Caki2 (cell line): Measurements from ENCODE around the gene ORM1. TPM values are rescaled to one million over a fixed set of nuclear protein-coding genes. Genes with fewer than 3 reads are reported as not detected.
"Not testable (repeated sequence)": the region's sequence is repeated elsewhere in the genome, so short reads cannot be mapped to it uniquely, and the experiment has no call there.

Source experiments
- DNase-seq: peaks from one replicate; pipeline ENCODE4 v3.0.0-alpha.2; 2015; ENCODE audit warnings: low read depth
- in situ Hi-C: cut with HindIII; loops from 2 replicates; pipeline ENCODE4 v1.10.0; 2016; ENCODE audit warnings: low sequenced_read_pairs, low pct_unique_long_range_greater_than_20kb, mixed read lengths
- total RNA-seq: library from RNA; depleted of rRNA; stranded (reverse); fragments of >200 nt; shearing (Covaris generic); gene quantifications from 2 replicates; pipeline ENCODE4 v1.2.3, GENCODE V29; 2014; ENCODE audit warnings: low replicate concordance; rRNA removed

ORM1 gene
- not detected in 2 replicates for total RNA-seq

DNA sequence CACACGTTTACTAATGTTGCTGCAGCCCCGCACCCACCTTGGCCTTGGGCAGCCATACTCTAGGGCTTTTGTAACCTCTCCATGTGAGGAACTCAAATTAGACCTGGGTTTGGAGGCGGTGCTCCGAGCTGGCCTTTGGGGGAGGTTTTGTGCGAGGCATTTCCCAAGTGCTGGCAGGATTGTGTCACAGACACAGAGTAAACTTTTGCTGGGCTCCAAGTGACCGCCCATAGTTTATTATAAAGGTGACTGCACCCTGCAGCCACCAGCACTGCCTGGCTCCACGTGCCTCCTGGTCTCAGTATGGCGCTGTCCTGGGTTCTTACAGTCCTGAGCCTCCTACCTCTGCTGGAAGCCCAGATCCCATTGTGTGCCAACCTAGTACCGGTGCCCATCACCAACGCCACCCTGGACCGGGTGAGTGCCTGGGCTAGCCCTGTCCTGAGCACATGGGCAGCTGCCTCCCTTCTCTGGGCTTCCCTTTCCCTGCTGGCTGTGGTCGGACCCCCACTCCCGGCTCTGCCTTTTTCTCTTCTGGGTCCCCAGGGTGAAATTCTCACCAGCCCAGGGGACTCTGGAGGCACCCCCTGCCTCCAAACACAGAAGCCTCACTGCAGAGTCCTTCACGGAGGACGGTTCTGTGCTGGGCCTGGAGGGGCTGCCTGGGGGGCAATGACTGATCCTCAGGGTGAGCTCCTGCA, at the start of gene ORM1:
TSS of gene ORM1 (plus strand) at position 268 of the 701 bp plus-strand sequence. CDS start at position 304, 36 bp downstream.
- in situ Hi-C loops, result not testable (repeated sequence)

DNA sequence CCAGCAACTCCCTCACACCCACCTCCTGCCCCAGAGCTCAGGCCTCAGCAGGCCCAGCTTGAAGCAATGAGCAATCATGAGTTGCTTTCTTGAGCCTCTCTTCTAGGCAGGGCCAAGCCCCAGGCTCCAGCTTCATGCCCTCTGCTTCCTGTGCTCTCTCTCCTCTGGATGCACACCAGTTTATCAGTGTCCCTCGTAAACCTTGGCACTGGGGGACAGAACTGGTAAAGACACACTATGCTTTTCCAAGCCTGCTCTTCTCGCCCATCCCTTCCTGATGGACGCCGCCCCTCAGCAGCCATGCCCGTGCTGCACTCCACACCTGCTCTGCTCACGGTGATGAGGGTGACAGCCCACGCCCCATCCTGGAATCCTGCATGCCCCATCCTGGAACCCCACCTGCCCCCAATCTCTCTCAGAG, 49.4 kb upstream of the ORM1 start:
- DNase-seq, result no peak
- in situ Hi-C loops, result no loop called here

More for the DNA sequence above, at the start of gene ORM1:
- not testable (repeated sequence) for DNase-seq

DNA sequence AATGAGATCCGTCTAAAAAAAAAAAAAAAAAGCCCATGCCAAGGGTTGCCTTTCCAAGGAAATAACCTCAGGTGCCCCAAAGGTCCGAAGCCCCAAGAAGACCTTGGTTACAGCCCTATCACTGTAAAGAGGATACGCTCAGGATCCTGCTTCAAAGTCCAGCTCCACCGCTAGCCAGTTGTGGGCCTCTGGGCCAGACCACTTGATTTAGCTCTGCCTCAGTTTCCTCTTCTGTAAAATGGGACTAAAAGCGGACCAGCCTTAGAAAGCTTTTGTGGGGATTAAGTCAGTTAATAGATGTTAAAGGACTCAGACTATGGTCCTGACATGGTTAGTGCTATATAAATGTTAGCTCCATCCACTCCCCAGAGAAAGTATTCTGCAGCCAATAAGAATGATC, 48.7 kb upstream of the ORM1 start:
- in situ Hi-C loops, result no loop called here
- DNase-seq, result no peak

DNA sequence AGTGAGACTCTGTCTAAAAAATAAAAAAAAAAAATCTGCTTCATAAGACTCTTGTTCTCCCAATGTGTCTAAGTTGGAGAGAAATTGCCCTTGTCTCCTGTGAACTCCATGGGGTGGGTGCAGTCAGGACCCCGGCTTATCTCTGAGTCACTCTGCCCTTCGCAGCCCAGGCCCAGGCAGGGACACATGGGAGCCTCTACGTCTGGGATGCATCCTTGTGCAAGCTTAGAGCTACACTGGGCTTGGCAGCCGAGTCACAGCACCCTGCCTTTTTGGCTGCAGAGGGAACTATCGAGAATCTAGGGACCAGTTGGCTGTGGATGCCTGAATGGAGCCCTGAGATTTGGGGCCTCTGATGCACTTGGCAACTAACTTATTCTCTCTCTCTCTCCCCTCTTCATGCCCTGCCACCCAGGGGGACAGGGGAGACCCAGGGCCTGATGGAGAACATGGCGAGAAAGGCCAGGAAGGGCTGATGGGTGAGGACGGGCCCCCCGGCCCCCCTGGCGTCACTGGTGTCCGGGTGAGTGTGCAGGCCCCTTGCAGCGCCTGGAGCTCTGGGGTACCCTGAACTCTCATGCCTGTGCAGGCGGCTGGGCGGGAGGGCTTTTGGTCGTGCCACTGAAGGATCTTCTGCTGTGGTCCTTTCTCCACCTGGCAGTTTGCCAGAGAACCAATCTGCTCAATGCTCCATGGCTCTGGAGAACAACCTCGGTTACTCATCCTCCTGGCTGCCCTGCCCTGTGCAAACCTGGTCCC, 47.5 kb upstream of the ORM1 start:
- in situ Hi-C loops, result no loop called here
- no peak for DNase-seq

DNA sequence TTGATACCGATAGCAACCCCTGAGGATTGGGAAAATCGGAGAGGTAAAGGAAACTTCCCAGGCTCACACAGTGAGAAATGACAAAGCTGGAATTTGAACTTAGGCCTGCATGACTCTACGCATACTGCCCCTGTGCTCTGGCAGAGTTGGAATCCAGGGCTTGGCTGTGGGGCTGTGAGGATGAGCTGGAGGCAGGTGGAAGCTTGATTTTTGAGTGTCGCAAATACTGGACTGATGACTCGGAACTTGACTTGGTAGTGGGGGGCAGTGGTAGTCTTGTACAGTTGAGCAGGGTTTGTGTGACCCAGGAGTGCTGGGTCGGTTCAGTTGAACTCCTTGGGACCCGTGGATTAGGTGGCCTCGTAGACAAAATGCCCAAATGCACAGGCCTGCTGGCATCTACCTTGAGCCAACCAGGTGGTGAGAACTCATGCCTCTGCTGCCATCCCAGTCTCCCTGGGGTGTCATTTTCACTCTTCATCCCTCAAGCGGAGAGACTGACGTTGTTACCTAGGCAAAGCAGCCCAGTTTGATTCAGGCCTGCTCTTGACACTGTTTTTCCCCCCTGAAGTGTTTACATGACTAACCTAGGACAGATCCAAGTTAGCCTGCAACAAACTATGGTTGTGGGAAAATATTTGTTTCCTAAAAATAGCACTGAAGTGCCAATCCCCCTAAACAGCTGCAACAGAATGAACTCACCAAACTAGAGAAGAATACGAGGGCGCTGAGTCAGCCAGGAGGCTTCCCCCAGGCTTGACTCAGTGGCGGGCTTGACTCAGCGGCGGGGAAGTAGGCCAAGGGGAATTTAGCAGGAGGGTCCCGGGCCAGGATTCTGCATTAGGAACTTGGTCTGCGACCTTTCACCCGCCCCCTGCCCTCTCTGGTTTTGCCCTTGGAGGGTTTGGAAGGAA, 45.7 kb upstream of the ORM1 start:
- in situ Hi-C loops, result no loop called here
- DNase-seq, result peak; percentile 83

DNA sequence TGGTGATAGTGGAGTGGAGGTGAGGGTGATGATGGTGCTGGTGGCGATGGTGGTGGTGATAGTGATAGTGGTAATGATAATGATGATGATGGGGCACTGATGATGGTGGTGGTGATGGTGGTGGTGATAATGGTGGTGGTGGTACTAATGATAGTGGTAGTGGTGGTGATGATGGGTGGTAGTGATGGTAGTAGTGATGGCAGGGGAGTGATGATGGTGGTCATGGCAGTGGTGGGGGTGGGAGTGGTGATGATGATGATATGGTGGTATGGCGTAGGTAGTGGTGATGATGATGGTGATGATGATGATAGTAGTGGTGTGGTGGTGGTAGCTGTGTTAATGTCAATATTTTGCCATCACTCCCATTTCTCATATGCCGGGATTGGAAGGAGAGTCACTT, 44.5 kb upstream of the ORM1 start:
- in situ Hi-C loops, result no loop called here
- no peak for DNase-seq

DNA sequence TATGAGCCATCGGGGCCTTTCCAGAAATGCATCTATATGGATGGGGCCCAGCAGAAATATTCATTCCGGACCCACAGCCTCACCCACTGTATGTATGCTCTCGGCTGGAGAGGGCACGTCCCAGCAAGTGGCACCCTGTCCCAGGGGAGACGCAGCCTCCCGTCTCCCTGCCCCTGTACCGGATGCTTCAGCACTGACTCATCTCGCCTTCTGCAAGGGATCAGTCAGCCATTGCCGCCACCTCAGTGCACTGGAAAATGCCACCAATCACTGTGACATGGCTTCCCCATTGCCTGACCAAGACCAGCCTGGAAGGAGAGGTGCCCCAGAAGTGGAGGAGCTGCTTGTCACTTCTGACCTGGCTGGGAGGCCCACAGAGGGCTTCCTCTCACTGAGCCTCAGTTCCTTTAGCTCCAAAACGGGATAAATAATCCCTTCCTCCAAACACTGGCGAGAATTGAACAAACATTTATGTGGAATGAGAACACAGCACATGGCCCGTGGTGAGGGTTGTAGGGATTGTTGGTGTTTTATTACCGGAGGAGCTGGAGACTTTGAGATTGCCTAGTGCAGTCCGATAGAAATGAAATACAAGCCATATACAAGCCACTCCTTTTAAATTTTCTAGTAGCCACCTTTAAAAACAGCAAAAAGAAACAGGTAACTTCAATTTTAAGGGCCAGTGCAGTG, 43.9 kb upstream of the ORM1 start:
- DNase-seq, result peak; percentile 91
- in situ Hi-C loops, result no loop called here

DNA sequence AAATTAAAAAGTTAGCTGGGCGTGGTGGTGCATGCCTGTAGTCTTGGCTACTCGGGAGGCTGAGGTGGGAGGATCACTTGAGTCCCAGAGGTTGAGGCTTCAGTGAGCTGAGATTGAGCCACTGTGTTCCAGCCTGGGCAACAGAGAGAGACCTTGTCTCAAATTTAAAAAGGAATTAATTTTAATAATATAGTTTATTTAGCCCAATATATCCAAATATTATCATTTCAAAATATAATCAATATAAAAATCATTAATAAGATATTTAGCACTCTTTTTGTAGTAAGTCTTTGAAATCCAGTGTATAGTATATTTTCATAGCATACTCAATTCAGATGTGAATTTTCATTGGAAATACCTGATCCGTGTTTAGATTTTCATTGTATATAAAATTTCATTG, 43.2 kb upstream of the ORM1 start:
- DNase-seq, result no peak
- in situ Hi-C loops, result no loop called here

DNA sequence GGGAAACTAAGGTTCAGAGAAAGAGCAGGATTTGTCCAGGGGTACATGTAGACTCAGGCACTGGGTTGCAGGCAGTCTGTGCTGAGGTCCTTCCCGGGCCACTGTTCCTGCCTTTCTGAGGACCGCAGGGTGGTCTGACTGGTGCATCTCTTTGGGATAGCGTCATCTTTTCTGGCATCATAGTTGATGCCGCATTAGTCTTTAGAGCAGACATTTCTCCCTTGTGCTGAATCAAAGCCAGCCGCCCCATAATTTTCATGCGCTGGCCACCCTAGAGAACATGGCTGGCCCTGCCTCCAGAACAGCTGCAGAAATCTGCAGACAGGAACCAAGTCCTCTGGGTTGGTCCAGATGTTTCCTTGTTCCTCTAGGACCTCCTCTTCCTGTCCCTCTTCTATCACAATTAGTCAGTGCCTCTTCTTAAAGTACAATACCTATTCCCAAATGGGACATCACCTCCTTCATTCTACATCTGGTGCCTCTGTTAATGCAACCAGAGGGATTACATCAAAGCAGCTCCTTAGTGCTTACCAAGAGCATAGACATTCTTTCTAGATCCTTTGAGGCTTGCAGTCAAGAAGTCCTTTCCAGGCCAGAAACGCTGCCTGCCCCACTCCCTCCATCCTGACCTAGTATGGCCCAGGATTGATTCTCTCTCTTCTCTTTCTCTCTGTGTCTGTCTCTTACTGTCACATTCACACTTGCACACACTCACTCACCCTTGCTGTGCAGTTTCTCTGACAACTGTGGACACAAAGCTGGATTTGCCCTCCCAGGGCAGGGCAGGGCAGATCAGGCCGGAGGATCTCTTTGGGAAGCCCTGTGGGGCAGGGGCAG, 42.0 kb upstream of the ORM1 start:
- in situ Hi-C loops, result no loop called here
- DNase-seq, result no peak

DNA sequence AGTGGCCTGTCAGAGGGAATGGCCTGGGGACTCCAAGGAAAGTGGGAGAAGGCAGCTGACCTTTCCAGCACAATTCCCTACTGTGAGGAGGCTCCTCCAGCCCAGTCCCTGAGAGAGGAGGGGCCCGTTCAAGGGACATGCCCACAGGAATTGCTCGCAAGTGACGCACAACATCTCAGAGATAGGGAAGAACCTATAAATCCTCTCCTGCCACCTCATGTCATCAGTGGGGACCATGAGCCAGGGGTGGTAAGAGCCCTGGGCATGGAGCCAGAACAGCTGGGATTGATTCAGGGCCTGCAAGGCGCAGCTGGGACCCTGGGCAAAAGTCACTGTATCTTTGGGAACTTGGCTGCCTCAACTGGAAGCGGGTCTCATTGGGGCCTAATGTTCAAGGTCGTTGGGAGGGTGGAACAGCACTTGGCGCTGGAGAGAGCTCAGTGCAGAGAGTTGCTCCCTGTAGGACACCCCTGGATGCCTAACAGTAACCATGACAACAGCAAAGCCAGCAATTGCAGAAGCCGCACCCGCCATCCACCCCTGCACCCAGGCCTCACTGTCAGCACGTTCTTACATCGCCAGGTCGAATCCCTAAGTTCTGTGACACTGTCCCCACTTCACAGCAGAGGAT, 41.3 kb upstream of the ORM1 start:
- in situ Hi-C loops, result no loop called here
- DNase-seq, result peak; percentile 82

DNA sequence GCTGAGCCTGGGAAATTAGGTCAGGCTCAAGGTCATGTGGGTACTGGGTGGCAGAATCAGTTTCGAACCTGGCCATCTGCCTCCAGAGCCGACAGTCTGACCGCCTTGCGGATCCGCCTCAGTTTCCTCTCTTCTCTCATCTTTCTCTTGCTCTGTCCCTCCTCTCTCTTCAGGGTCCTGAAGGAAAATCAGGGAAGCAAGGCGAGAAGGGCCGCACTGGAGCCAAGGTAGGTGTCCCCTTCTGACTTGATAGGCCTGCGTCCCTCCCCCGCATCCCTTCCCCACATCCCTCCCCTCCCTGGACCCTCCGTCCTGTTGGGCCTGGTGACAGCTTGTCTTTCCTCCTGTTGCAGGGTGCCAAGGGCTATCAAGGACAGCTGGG, 40.8 kb upstream of the ORM1 start:
- no peak for DNase-seq
- in situ Hi-C loops, result no loop called here

DNA sequence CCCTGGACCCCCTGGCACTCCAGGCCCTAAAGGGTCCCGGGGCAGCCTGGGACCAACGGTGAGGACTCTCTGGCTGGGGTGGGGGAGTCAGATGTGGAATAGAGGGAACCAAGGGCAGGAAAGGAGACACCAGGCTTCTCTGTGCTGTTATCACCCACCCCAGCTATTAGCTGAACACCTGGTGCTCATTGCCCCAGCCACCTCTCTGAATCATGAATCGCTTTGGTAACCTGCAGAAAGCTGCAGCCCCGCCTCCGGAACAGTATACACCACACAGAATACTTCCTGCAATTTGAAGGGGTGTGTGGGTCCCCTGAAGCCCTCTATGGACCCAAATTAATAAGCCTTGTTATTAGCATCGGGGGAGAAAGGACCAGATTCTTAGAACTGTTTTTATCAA, 40.4 kb upstream of the ORM1 start:
- in situ Hi-C loops, result no loop called here
- no peak for DNase-seq

DNA sequence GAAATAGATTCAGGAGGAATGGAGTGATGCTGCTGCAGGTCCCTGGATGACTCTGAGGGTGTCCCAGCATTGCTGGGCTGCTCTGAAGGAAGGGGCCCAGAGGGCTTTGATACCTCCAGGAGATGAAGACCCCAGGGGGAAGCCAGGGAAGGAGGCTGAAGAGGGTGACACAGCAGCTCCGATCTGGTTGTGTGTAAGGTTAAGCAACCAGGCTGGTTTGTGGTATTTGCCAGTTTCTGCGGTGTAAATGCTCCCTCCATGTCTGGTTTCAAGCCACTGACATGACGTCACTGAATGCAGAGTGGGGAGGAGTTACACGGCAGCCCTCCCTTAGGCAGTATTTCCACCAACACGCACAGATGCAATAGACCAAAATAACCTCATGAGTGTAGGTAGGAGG, 40.0 kb upstream of the ORM1 start:
- in situ Hi-C loops, result no loop called here
- DNase-seq, result peak; percentile 69

DNA sequence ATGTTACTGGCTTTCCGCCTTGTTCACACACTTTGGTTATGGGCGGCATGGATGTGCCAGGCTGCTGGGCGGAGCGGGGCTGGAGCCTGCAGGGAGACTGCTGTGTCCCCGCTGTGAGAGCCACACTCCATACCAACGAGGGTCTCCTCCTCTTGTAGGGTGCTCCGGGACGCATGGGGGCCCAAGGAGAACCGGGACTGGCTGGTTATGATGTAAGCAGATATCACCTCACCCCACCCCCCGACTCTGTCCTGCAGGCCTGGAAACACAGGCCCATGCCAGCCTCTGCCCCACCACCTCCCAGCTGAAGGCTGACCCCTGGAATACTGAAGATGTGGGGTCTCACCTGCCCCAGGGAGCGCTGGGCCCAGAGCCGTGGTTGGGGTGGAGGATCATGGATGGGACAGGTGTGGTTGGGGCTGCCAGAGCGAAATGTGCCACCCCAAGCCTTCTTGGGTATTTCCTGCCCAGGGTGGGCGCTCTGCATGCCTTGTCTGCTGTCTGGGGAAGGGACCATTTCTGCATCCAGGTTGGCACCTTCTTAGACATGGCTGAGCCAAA, 39.3 kb upstream of the ORM1 start:
- DNase-seq, result no peak
- in situ Hi-C loops, result no loop called here

DNA sequence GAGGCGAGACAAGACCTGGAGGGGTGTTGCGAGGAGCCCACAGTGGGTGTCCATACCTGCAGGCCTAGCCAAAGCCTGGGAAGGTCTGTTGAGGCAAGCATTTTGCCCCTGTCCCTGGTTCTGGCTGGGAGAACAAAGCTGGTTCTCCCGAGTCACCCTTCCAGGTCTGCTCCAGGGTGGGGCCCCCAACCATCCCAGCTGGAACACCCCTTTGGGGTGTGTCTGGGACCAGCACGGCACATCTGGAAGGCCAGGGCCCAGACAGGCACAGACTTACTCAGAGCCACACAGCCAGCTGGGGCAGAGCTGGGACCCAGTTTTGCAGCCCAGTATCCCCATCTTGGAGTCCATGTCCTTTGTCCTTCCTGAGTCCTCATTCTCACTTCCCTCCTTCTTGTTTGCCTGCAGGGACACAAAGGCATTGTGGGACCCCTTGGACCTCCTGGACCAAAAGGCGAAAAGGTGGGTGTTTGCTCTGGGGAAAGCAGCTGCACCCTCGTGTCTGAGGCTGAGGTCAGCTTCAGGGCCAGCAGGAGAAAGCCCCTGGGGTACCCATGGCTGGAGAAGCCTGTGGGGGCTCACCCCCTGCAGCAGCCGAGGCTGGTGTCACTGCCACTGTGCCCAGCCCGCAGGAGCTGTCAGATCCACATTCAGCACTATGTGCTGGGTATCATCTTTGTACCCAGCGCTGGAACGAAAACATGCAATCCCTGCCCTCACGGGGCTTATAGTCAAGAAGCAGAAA, 38.4 kb upstream of the ORM1 start:
- DNase-seq, result no peak
- in situ Hi-C loops, result no loop called here

DNA sequence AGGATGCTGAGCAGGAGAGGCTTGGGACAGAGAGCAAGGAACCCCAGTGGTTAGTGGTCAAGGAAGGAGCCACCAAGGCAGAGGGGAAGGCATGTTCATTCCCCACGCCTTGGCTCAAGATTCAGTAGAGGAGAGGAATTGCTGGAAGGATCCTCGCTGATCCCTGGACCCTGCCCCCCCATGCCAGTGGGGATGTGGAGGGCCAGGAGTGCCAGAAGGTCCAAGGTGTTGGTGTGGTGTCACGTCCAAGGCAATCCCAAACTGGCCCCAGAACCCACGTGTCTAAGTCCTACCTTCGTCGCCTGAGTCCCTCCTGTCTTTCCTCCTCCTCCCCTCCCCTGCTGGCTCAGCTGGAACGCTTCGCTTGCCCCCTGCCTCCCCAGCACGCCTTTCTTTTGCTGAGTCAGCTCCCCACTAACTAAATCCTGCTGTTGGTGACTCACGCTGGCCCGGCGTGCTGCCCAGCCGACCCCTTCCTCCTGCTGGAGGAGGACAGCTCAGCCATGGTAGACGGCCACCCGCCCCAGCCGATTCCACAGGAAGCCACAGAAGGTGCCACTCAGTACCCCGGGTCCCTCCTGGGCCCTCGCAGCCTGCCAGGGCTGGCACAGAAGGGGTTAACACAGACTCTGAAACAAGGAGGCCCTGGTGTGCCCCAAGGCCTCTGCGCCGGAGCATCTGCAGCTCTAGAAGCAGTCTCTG, 37.6 kb upstream of the ORM1 start:
- in situ Hi-C loops, result no loop called here
- DNase-seq, result peak; percentile 90
